HL-60 (cell line): Measurements from ENCODE around the gene RAB28.

Source experiments
- DNase-seq, 2 experiments: peaks; one replicate each; pipeline ENCODE4 v3.0.0-alpha.2; 2010 to 2020; ENCODE audit warnings: low read depth in 1 of 2, low spot score in 1 of 2
- H3K27ac ChIP-seq: fragments of 250-450 bp; sonication (Bioruptor Pico); replicated peaks from 2 replicates; pipeline ENCODE4 v1.5.1; 2020; ENCODE audit warnings: mild to moderate bottlenecking, moderate library complexity
- H3K27me3 ChIP-seq: fragments of 250-450 bp; sonication (Bioruptor Pico); 2 replicates; pipeline ENCODE4 v1.5.1; 2021; ENCODE audit warnings: mild to moderate bottlenecking, moderate library complexity; ENCODE audit not compliant: insufficient read depth, poor library complexity, severe bottlenecking
- H3K4me3 ChIP-seq: replicated peaks from 2 replicates; pipeline ENCODE4 v1.5.1; 2011; ENCODE audit warnings: mild to moderate bottlenecking, control low read depth, low read length; ENCODE audit not compliant: insufficient read depth
- GABPA ChIP-seq: IDR thresholded peaks from 2 replicates; pipeline ENCODE4 v1.6.1; 2012; ENCODE audit warnings: low read depth
- POLR2AphosphoS5 ChIP-seq: IDR thresholded peaks from 2 replicates; pipeline ENCODE4 v1.6.1; 2012; ENCODE audit warnings: low read depth
- SPI1 ChIP-seq: IDR thresholded peaks from 2 replicates; pipeline ENCODE4 v1.6.1; 2012; ENCODE audit warnings: low read depth, mild to moderate bottlenecking, borderline replicate concordance
- TF ChIP-seq, protein P1 (sequence below): IDR thresholded peaks from 2 replicates; pipeline ENCODE4 v1.6.1; 2012; ENCODE audit warnings: low read depth; ENCODE audit not compliant: insufficient replicate concordance
- TF ChIP-seq, protein P2 (sequence below): IDR thresholded peaks from one replicate; pipeline ENCODE4 v1.5.1; 2011; ENCODE audit warnings: low read length, control low read depth, inconsistent platforms; ENCODE audit not compliant: insufficient read depth

The RAB28 gene

GRCh38 chr4:13464543-13464942 is 19.6 kb downstream of the RAB28 start:
- Histone ChIP-seq H3K27ac (no peak overlapping the region), H3K27me3 (no peaks in the 10 kb centered on the region), H3K4me3 (no peak overlapping the region)
- DNase-seq, result no peak
- TF ChIP-seq GABPA (no peak), POLR2AphosphoS5 (no peak), SPI1 (no peak)
- TF ChIP-seq, protein P1, sequence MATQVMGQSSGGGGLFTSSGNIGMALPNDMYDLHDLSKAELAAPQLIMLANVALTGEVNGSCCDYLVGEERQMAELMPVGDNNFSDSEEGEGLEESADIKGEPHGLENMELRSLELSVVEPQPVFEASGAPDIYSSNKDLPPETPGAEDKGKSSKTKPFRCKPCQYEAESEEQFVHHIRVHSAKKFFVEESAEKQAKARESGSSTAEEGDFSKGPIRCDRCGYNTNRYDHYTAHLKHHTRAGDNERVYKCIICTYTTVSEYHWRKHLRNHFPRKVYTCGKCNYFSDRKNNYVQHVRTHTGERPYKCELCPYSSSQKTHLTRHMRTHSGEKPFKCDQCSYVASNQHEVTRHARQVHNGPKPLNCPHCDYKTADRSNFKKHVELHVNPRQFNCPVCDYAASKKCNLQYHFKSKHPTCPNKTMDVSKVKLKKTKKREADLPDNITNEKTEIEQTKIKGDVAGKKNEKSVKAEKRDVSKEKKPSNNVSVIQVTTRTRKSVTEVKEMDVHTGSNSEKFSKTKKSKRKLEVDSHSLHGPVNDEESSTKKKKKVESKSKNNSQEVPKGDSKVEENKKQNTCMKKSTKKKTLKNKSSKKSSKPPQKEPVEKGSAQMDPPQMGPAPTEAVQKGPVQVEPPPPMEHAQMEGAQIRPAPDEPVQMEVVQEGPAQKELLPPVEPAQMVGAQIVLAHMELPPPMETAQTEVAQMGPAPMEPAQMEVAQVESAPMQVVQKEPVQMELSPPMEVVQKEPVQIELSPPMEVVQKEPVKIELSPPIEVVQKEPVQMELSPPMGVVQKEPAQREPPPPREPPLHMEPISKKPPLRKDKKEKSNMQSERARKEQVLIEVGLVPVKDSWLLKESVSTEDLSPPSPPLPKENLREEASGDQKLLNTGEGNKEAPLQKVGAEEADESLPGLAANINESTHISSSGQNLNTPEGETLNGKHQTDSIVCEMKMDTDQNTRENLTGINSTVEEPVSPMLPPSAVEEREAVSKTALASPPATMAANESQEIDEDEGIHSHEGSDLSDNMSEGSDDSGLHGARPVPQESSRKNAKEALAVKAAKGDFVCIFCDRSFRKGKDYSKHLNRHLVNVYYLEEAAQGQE, result no peak
- TF ChIP-seq, protein P2, sequence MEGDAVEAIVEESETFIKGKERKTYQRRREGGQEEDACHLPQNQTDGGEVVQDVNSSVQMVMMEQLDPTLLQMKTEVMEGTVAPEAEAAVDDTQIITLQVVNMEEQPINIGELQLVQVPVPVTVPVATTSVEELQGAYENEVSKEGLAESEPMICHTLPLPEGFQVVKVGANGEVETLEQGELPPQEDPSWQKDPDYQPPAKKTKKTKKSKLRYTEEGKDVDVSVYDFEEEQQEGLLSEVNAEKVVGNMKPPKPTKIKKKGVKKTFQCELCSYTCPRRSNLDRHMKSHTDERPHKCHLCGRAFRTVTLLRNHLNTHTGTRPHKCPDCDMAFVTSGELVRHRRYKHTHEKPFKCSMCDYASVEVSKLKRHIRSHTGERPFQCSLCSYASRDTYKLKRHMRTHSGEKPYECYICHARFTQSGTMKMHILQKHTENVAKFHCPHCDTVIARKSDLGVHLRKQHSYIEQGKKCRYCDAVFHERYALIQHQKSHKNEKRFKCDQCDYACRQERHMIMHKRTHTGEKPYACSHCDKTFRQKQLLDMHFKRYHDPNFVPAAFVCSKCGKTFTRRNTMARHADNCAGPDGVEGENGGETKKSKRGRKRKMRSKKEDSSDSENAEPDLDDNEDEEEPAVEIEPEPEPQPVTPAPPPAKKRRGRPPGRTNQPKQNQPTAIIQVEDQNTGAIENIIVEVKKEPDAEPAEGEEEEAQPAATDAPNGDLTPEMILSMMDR, result no peak

- TF ChIP-seq POLR2AphosphoS5 (no peak), SPI1 (peak; percentile 43; the same call in 1 of the 2 replicates)
- TF ChIP-seq, protein P1, result no peak
- TF ChIP-seq, protein P2, result no peak
- DNase-seq, result no peak
- Histone ChIP-seq H3K27ac (no peak overlapping the region), H3K4me3 (no peak overlapping the region), H3K27me3 (no peaks in the 10 kb centered on the region)
Measured at GRCh38 chr4:13461191-13461905, 22.8 kb downstream of the RAB28 start.

GRCh38 chr4:13455411-13455810 is 28.7 kb downstream of the RAB28 start:
- DNase-seq, result no peak
- no peaks in the 10 kb centered on the region for H3K27me3 ChIP-seq
- H3K4me3 ChIP-seq, result no peak overlapping the region
- TF ChIP-seq, protein P1, result no peak
- no peak overlapping the region for H3K27ac ChIP-seq
